ENCODE measurements around the gene SLC27A3. TPM values are rescaled to one million over a fixed set of nuclear protein-coding genes. Genes with fewer than 3 reads are reported as not detected.

SLC27A3 gene
- polyA plus RNA-seq, 4 donors = 5.4 to 50.4 (median 16.9) TPM

- Histone ChIP-seq H3K36me3 (ENCODE audit: control insufficient read depth in 3 of 3, insufficient read depth in 2 of 3, low read depth in 1 of 3, low read length in 3 of 3) (peaks cover 0 to 18% (median 0%) of the 10 kb centered on the region in 3 donors), H3K27ac (ENCODE audit: low read depth in 1 of 3, low read length in 2 of 3) (no peak overlapping the region), H3K9me3 (ENCODE audit: control insufficient read depth in 2 of 2, insufficient read depth in 1 of 2, low read depth in 1 of 2, low read length in 1 of 2) (no peaks in the 10 kb centered on the region), H3K4me1 (ENCODE audit: control insufficient read depth in 3 of 3, insufficient read depth in 2 of 3, low read depth in 1 of 3, low read length in 2 of 3) (no peaks in the 10 kb centered on the region), H3K27me3 (ENCODE audit: control insufficient read depth in 3 of 3, insufficient read depth in 3 of 3, low read length in 3 of 3) (no peaks in the 10 kb centered on the region), H3K4me3 (ENCODE audit: low read depth in 1 of 3, low read length in 3 of 3) (no peak overlapping the region)
- FAIRE-seq (no peak), DNase-seq (peak; percentile 79 to 82)
- WGBS, 3 donors = 52 to 61% (median 55%) methylated on average over 26 of the region's 26 CpGs
These were observed 21.8 kb downstream of the SLC27A3 start for GRCh38 chr1:153796786-153797659.

- 84 to 88% (median 86%) methylated on average over 3 of the region's 3 CpGs for WGBS, 3 donors
- FAIRE-seq = no peak
- H3K9me3 ChIP-seq (ENCODE audit: control insufficient read depth in 2 of 2, insufficient read depth in 1 of 2, low read depth in 1 of 2, low read length in 1 of 2) = no peaks in the 10 kb centered on the region
These were observed 23.2 kb downstream of the SLC27A3 start for GRCh38 chr1:153798468-153798780.

GRCh38 chr1:153799016-153799415, 23.8 kb downstream of the SLC27A3 start:
- WGBS, 3 donors = 91 to 94% (median 92%) methylated on average over 4 of the region's 4 CpGs
- no peak for DNase-seq
- H3K36me3 ChIP-seq (ENCODE audit: control insufficient read depth in 3 of 3, insufficient read depth in 2 of 3, low read depth in 1 of 3, low read length in 3 of 3) = peaks cover 0 to 33% (median 0%) of the 10 kb centered on the region in 3 donors
- H3K9me3 ChIP-seq (ENCODE audit: control insufficient read depth in 2 of 2, insufficient read depth in 1 of 2, low read depth in 1 of 2, low read length in 1 of 2) = no peaks in the 10 kb centered on the region
- no peak for FAIRE-seq
- H3K4me3 ChIP-seq (ENCODE audit: low read depth in 1 of 3, low read length in 3 of 3) = no peak overlapping the region
- no peaks in the 10 kb centered on the region for H3K4me1 ChIP-seq (ENCODE audit: control insufficient read depth in 3 of 3, insufficient read depth in 2 of 3, low read depth in 1 of 3, low read length in 2 of 3)
- H3K27me3 ChIP-seq (ENCODE audit: control insufficient read depth in 3 of 3, insufficient read depth in 3 of 3, low read length in 3 of 3) = no peaks in the 10 kb centered on the region
- H3K27ac ChIP-seq (ENCODE audit: low read depth in 1 of 3, low read length in 2 of 3) = no peak overlapping the region

More at GRCh38 chr1:153798468-153798780, 23.2 kb downstream of the SLC27A3 start:
- Histone ChIP-seq H3K4me3 (ENCODE audit: low read depth in 1 of 3, low read length in 3 of 3) (no peak overlapping the region), H3K27ac (ENCODE audit: low read depth in 1 of 3, low read length in 2 of 3) (no peak overlapping the region), H3K4me1 (ENCODE audit: control insufficient read depth in 3 of 3, insufficient read depth in 2 of 3, low read depth in 1 of 3, low read length in 2 of 3) (no peaks in the 10 kb centered on the region), H3K36me3 (ENCODE audit: control insufficient read depth in 3 of 3, insufficient read depth in 2 of 3, low read depth in 1 of 3, low read length in 3 of 3) (peaks cover 0 to 30% (median 0%) of the 10 kb centered on the region in 3 donors), H3K27me3 (ENCODE audit: control insufficient read depth in 3 of 3, insufficient read depth in 3 of 3, low read length in 3 of 3) (no peaks in the 10 kb centered on the region)
- DNase-seq = no peak

- 91 to 94% (median 91%) methylated on average over 27 of the region's 27 CpGs for WGBS, 3 donors
- H3K27me3 ChIP-seq (ENCODE audit: control insufficient read depth in 3 of 3, insufficient read depth in 3 of 3, low read length in 3 of 3) = no peaks in the 10 kb centered on the region
- FAIRE-seq (no peak), DNase-seq (no peak)
- H3K4me1 ChIP-seq (ENCODE audit: control insufficient read depth in 3 of 3, insufficient read depth in 2 of 3, low read depth in 1 of 3, low read length in 2 of 3) = no peaks in the 10 kb centered on the region
- H3K9me3 ChIP-seq (ENCODE audit: control insufficient read depth in 2 of 2, insufficient read depth in 1 of 2, low read depth in 1 of 2, low read length in 1 of 2) = no peaks in the 10 kb centered on the region
- no peak overlapping the region for H3K27ac ChIP-seq (ENCODE audit: low read depth in 1 of 3, low read length in 2 of 3)
- H3K36me3 ChIP-seq (ENCODE audit: control insufficient read depth in 3 of 3, insufficient read depth in 2 of 3, low read depth in 1 of 3, low read length in 3 of 3) = peaks cover 0 to 33% (median 0%) of the 10 kb centered on the region in 3 donors
- no peak overlapping the region for H3K4me3 ChIP-seq (ENCODE audit: low read depth in 1 of 3, low read length in 3 of 3)
These were observed 24.6 kb downstream of the SLC27A3 start for GRCh38 chr1:153799566-153800465.

- Histone ChIP-seq H3K36me3 (ENCODE audit: control insufficient read depth in 3 of 3, insufficient read depth in 2 of 3, low read depth in 1 of 3, low read length in 3 of 3) (peaks cover 0 to 36% (median 0%) of the 10 kb centered on the region in 3 donors), H3K4me1 (ENCODE audit: control insufficient read depth in 3 of 3, insufficient read depth in 2 of 3, low read depth in 1 of 3, low read length in 2 of 3) (no peaks in the 10 kb centered on the region), H3K4me3 (ENCODE audit: low read depth in 1 of 3, low read length in 3 of 3) (no peak overlapping the region), H3K9me3 (ENCODE audit: control insufficient read depth in 2 of 2, insufficient read depth in 1 of 2, low read depth in 1 of 2, low read length in 1 of 2) (no peaks in the 10 kb centered on the region), H3K27ac (ENCODE audit: low read depth in 1 of 3, low read length in 2 of 3) (no peak overlapping the region), H3K27me3 (ENCODE audit: control insufficient read depth in 3 of 3, insufficient read depth in 3 of 3, low read length in 3 of 3) (no peaks in the 10 kb centered on the region)
- DNase-seq (no peak), FAIRE-seq (no peak)
- WGBS, 3 donors = 73 to 79% (median 74%) methylated on average over 7 of the region's 7 CpGs
These were observed 25.3 kb downstream of the SLC27A3 start for GRCh38 chr1:153800516-153800915.

GRCh38 chr1:153801028-153801625, 25.9 kb downstream of the SLC27A3 start:
- Histone ChIP-seq H3K27me3 (ENCODE audit: control insufficient read depth in 3 of 3, insufficient read depth in 3 of 3, low read length in 3 of 3) (no peaks in the 10 kb centered on the region), H3K4me3 (ENCODE audit: low read depth in 1 of 3, low read length in 3 of 3) (no peak overlapping the region), H3K27ac (ENCODE audit: low read depth in 1 of 3, low read length in 2 of 3) (no peak overlapping the region), H3K9me3 (ENCODE audit: control insufficient read depth in 2 of 2, insufficient read depth in 1 of 2, low read depth in 1 of 2, low read length in 1 of 2) (no peaks in the 10 kb centered on the region), H3K36me3 (ENCODE audit: control insufficient read depth in 3 of 3, insufficient read depth in 2 of 3, low read depth in 1 of 3, low read length in 3 of 3) (peaks cover 0 to 38% (median 0%) of the 10 kb centered on the region in 3 donors), H3K4me1 (ENCODE audit: control insufficient read depth in 3 of 3, insufficient read depth in 2 of 3, low read depth in 1 of 3, low read length in 2 of 3) (no peaks in the 10 kb centered on the region)
- DNase-seq (no peak), FAIRE-seq (no peak)
- WGBS, 3 donors = 97 to 100% (median 98%) methylated on average over 5 to 6 of the region's 6 CpGs

GRCh38 chr1:153801786-153802697, 26.8 kb downstream of the SLC27A3 start:
- no peak for FAIRE-seq
- Histone ChIP-seq H3K36me3 (ENCODE audit: control insufficient read depth in 3 of 3, insufficient read depth in 2 of 3, low read depth in 1 of 3, low read length in 3 of 3) (peaks cover 0 to 40% (median under 1%) of the 10 kb centered on the region in 3 donors), H3K27me3 (ENCODE audit: control insufficient read depth in 3 of 3, insufficient read depth in 3 of 3, low read length in 3 of 3) (no peaks in the 10 kb centered on the region), H3K27ac (ENCODE audit: low read depth in 1 of 3, low read length in 2 of 3) (no peak overlapping the region), H3K4me3 (ENCODE audit: low read depth in 1 of 3, low read length in 3 of 3) (no peak overlapping the region), H3K4me1 (ENCODE audit: control insufficient read depth in 3 of 3, insufficient read depth in 2 of 3, low read depth in 1 of 3, low read length in 2 of 3) (no peaks in the 10 kb centered on the region), H3K9me3 (ENCODE audit: control insufficient read depth in 2 of 2, insufficient read depth in 1 of 2, low read depth in 1 of 2, low read length in 1 of 2) (no peaks in the 10 kb centered on the region)
- WGBS, 3 donors = 88 to 94% (median 92%) methylated on average over 7 of the region's 7 CpGs
- DNase-seq = no peak

All from small intestine (tissue), 7 donors.